GM23248 (cell line): Measurements from ENCODE around the gene MGMT.

Source experiments
- EZH2 ChIP-seq: fragments of 200-600 bp; sonication (generic); IDR thresholded peaks from 2 replicates; pipeline ENCODE4 v1.6.1; 2018; ENCODE audit warnings: antibody characterized with exemption, mild to moderate bottlenecking; ENCODE audit not compliant: insufficient read depth, poor library complexity, severe bottlenecking
- EZH2phosphoT487 ChIP-seq: fragments of 200-600 bp; sonication (generic); IDR thresholded peaks from 2 replicates; pipeline ENCODE4 v1.6.1; 2018; ENCODE audit warnings: antibody characterized with exemption, moderate library complexity, mild to moderate bottlenecking, low read depth; ENCODE audit not compliant: insufficient read depth

GRCh38 chr10:129728905-129729795 lies 262.1 kb downstream of the MGMT start:
- TF ChIP-seq EZH2: no peak
- no peak for TF ChIP-seq EZH2phosphoT487
